WTC11 (cell line): Measurements from ENCODE around the gene C19orf67.

Experiments
- CTCF ChIP-seq: fragments of 200-600 bp; IDR thresholded peaks from 2 replicates; pipeline ENCODE4 v1.8.0; 2022; ENCODE audit warnings: antibody characterized with exemption
- FOXP1 ChIP-seq: sonication (generic); formaldehyde crosslinking; IDR thresholded peaks from 2 replicates; pipeline ENCODE4 v1.8.0; 2022; ENCODE audit warnings: missing genetic modification reagents, mild to moderate bottlenecking, moderate library complexity, borderline replicate concordance

GRCh38 chr19:14081797-14082674 is 3.5 kb downstream of the C19orf67 start:
- TF ChIP-seq CTCF = no peak
- TF ChIP-seq FOXP1 (CRISPR knock-in tag) = no peak
